Activated naive CD4-positive, alpha-beta T cell (primary cell): ENCODE data around the gene AGAP3.

ENCODE experiments used
- DNase-seq, 4 experiments: peaks; one replicate each; lab custom pipeline; 2025; lab: John Stamatoyannopoulos, UW

Gene AGAP3

GRCh38 chr7:151137076-151137675 is 50.9 kb downstream of the AGAP3 start:
- DNase-seq = no peak

GRCh38 chr7:151137791-151138152 is 51.5 kb downstream of the AGAP3 start:
- DNase-seq = no peak

GRCh38 chr7:151138153-151138851 is 52.0 kb downstream of the AGAP3 start:
- no peak for DNase-seq

- no peak for DNase-seq
Measured at GRCh38 chr7:151139071-151139790, 53.0 kb downstream of the AGAP3 start.

GRCh38 chr7:151139791-151140190 is 53.5 kb downstream of the AGAP3 start:
- no peak for DNase-seq

GRCh38 chr7:151140826-151141225 is 54.6 kb downstream of the AGAP3 start:
- no peak for DNase-seq

- DNase-seq = no peak
Measured at GRCh38 chr7:151141311-151141854, 55.1 kb downstream of the AGAP3 start.

- no peak for DNase-seq
Measured at GRCh38 chr7:151141855-151142685, 55.8 kb downstream of the AGAP3 start.

GRCh38 chr7:151142686-151143040 is 56.4 kb downstream of the AGAP3 start:
- no peak for DNase-seq

- no peak for DNase-seq
Measured at GRCh38 chr7:151143261-151144015, 57.2 kb downstream of the AGAP3 start.

GRCh38 chr7:151144387-151144786 is 58.1 kb downstream of the AGAP3 start:
- no peak for DNase-seq

GRCh38 chr7:151146761-151147160 is 60.5 kb downstream of the AGAP3 start:
- no peak for DNase-seq

GRCh38 chr7:151148319-151149259 is 62.3 kb downstream of the AGAP3 start:
- DNase-seq = no peak

- DNase-seq = no peak
Measured at GRCh38 chr7:151150388-151150787, 64.1 kb downstream of the AGAP3 start.

GRCh38 chr7:151152643-151153513 is 66.6 kb downstream of the AGAP3 start:
- no peak for DNase-seq

GRCh38 chr7:151157645-151158329 is 71.5 kb downstream of the AGAP3 start:
- DNase-seq = no peak

GRCh38 chr7:151161757-151162156 is 75.5 kb downstream of the AGAP3 start:
- DNase-seq = no peak

- no peak for DNase-seq
Measured at GRCh38 chr7:151166629-151167196, 80.4 kb downstream of the AGAP3 start.
